ENCODE measurements around the gene TMEM61. TPM values are rescaled to one million over a fixed set of nuclear protein-coding genes. Genes with fewer than 3 reads are reported as not detected.

Gene TMEM61
- total RNA-seq, 1 experiment from 2014 or later = 0.95 TPM

DNA sequence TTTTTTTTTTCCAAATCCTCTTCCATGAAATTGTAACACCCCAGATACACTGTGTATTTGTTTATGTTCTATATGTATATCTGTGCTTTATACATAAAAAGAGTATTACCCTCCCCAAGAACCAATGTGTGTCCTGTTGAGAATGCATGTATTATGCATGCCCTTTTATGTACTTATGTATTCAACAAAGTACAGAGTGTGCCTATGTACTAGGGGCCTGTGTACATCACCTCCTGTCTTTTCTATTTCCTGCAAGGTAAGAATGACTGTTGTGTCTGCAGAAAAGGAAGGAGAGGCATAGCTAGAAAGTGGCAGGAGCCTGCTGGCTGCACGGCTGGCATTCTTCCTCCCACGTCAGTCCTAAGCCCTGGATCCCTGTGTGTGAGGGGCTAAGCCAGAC is 7.0 kb downstream of the TMEM61 start:
- BruUV-seq (replicated peaks) = no TSS peak
- no peaks in the 10 kb centered on the region for H3K9me2 ChIP-seq (replicated peaks; ENCODE audit: low read length)
- ChIA-PET POLR2A (ENCODE audit: unreplicated experiment) (no interaction called here), CTCF (no interaction called here)
- H4K20me1 ChIP-seq (ENCODE audit: low read length) = no peaks in the 10 kb centered on the region
- no peak for ATAC-seq
- no peak overlapping the region for H2AFZ ChIP-seq (ENCODE audit: low read length)
- DNase-seq = no peak
- no peaks in the 10 kb centered on the region for H3K4me1 ChIP-seq (ENCODE audit: insufficient read depth, low read length)
- TF ChIP-seq EZH2phosphoT487 (IDR thresholded peaks at IDR 0.05; ENCODE audit: borderline replicate concordance, low read length) = no peak
- no peak overlapping the region for H3K4me2 ChIP-seq (ENCODE audit: low read length)
- H3K9ac ChIP-seq (ENCODE audit: low read length) = no peak overlapping the region
- no peaks in the 10 kb centered on the region for H3F3A ChIP-seq (ENCODE audit: low read length, unreplicated experiment)
- H3K27me3 ChIP-seq (ENCODE audit: low read length) = no peaks in the 10 kb centered on the region
- no peaks in the 10 kb centered on the region for H3K79me2 ChIP-seq (ENCODE audit: low read length)
- H3K36me3 ChIP-seq (ENCODE audit: low read depth, low read length) = no peaks in the 10 kb centered on the region
- H3K9me3 ChIP-seq (ENCODE audit: low read length) = no peaks in the 10 kb centered on the region
- no peak overlapping the region for H3K27ac ChIP-seq (ENCODE audit: low read length)
- no peak overlapping the region for H3K4me3 ChIP-seq (ENCODE audit: low read length)
- intact Hi-C loops (cut with micrococcal nuclease) = no loop called here

DNA sequence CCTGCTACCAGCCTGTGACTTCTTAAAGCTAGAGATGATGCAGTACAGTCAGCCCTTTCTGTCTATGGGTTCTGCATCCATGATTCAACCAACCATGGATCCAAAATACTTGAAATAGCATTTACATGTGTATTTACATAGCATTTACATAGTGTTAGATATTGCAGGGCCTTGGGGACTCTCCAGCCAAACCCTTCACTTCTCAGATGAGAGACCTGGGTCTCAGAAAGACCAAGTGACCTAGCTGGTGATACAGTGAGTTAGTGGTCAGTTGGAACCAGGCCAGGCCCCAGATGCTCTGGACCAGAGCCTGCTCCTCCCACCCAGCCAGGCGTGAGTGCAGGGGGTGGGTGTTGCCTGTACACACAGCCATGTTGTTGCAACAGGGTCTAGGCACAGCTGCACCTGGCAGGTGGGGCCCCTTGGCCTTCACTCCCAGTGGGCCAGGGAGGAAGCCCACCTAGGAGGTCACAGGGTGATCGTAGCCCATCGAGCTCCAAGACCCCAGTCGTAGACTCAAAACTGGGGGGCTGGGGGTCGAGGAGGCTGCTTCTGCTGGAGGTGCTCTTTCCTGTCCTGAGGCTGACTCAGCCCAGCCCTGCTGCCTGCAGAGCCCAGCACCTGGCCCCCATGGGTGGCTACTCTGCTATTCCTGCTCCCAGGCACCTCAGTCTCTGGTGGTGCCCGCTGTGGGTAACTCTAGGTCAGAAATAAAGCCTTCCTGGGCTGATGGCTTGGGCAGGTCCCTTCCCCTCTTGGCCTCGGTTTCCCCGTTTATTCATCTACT is 7.7 kb downstream of the TMEM61 start:
- H3K36me3 ChIP-seq (ENCODE audit: low read depth, low read length) = no peaks in the 10 kb centered on the region
- CTCF ChIA-PET = no interaction called here
- H3K9me3 ChIP-seq (ENCODE audit: low read length) = no peaks in the 10 kb centered on the region
- no peaks in the 10 kb centered on the region for H3K79me2 ChIP-seq (ENCODE audit: low read length)
- H4K20me1 ChIP-seq (ENCODE audit: low read length) = no peaks in the 10 kb centered on the region
- TF ChIP-seq, protein P1, sequence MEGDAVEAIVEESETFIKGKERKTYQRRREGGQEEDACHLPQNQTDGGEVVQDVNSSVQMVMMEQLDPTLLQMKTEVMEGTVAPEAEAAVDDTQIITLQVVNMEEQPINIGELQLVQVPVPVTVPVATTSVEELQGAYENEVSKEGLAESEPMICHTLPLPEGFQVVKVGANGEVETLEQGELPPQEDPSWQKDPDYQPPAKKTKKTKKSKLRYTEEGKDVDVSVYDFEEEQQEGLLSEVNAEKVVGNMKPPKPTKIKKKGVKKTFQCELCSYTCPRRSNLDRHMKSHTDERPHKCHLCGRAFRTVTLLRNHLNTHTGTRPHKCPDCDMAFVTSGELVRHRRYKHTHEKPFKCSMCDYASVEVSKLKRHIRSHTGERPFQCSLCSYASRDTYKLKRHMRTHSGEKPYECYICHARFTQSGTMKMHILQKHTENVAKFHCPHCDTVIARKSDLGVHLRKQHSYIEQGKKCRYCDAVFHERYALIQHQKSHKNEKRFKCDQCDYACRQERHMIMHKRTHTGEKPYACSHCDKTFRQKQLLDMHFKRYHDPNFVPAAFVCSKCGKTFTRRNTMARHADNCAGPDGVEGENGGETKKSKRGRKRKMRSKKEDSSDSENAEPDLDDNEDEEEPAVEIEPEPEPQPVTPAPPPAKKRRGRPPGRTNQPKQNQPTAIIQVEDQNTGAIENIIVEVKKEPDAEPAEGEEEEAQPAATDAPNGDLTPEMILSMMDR (conservative IDR thresholded peaks at IDR 0.05; ENCODE audit: low read depth, low read length) = no peak
- TF ChIP-seq EZH2phosphoT487 (IDR thresholded peaks at IDR 0.05; ENCODE audit: borderline replicate concordance, low read length) = no peak
- TF ChIP-seq EZH2 (IDR thresholded peaks at IDR 0.05; ENCODE audit: low read length, unreplicated experiment) = no peak
- no peaks in the 10 kb centered on the region for H3K4me1 ChIP-seq (ENCODE audit: insufficient read depth, low read length)
- H2AFZ ChIP-seq (ENCODE audit: low read length) = no peak overlapping the region
- intact Hi-C loops (cut with micrococcal nuclease) = no loop called here
- no peak overlapping the region for H3K4me3 ChIP-seq (ENCODE audit: low read length)
- no peaks in the 10 kb centered on the region for H3F3A ChIP-seq (ENCODE audit: low read length, unreplicated experiment)
- DNase-seq = no peak
- H3K9me2 ChIP-seq (replicated peaks; ENCODE audit: low read length) = no peaks in the 10 kb centered on the region
- no TSS peak for BruUV-seq (replicated peaks)
- H3K4me2 ChIP-seq (ENCODE audit: low read length) = no peak overlapping the region
- no peak for ATAC-seq
- no peak overlapping the region for H3K9ac ChIP-seq (ENCODE audit: low read length)
- POLR2A ChIA-PET (ENCODE audit: unreplicated experiment) = no interaction called here
- no peaks in the 10 kb centered on the region for H3K27me3 ChIP-seq (ENCODE audit: low read length)
- H3K27ac ChIP-seq (ENCODE audit: low read length) = no peak overlapping the region

DNA sequence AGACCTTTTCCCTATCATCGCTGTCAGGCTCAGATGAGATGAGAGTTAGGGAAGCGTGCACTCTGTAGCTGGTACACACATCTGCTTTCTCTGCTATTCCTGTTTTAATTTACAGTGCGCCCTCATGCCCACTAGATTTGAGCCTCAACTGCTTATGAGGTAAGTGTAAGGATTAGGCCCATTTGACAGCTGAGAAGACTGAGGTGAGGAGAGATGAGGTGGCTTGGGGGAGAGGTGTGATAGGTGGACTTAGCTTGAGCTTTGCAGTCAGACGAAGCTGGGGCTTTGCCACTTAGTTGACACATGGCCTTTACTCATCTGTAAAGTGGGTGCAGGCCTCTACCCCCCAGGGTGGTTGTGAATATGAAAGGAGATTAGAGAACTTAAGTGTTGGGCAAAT is 8.5 kb downstream of the TMEM61 start:
- DNase-seq = no peak
- no peak overlapping the region for H3K4me2 ChIP-seq (ENCODE audit: low read length)
- no peaks in the 10 kb centered on the region for H3K79me2 ChIP-seq (ENCODE audit: low read length)
- no peak overlapping the region for H3K9ac ChIP-seq (ENCODE audit: low read length)
- ATAC-seq = no peak
- no peak overlapping the region for H2AFZ ChIP-seq (ENCODE audit: low read length)
- ChIA-PET CTCF (no interaction called here), POLR2A (ENCODE audit: unreplicated experiment) (no interaction called here)
- no peaks in the 10 kb centered on the region for H3K4me1 ChIP-seq (ENCODE audit: insufficient read depth, low read length)
- no peaks in the 10 kb centered on the region for H3K36me3 ChIP-seq (ENCODE audit: low read depth, low read length)
- intact Hi-C loops (cut with micrococcal nuclease) = no loop called here
- H3F3A ChIP-seq (ENCODE audit: low read length, unreplicated experiment) = no peaks in the 10 kb centered on the region
- no peak overlapping the region for H3K4me3 ChIP-seq (ENCODE audit: low read length)
- no TSS peak for BruUV-seq (replicated peaks)
- H4K20me1 ChIP-seq (ENCODE audit: low read length) = no peaks in the 10 kb centered on the region
- H3K9me2 ChIP-seq (replicated peaks; ENCODE audit: low read length) = no peaks in the 10 kb centered on the region
- TF ChIP-seq, protein P1 (conservative IDR thresholded peaks at IDR 0.05; ENCODE audit: low read depth, low read length) = no peak
- TF ChIP-seq EZH2 (IDR thresholded peaks at IDR 0.05; ENCODE audit: low read length, unreplicated experiment) (no peak), EZH2phosphoT487 (IDR thresholded peaks at IDR 0.05; ENCODE audit: borderline replicate concordance, low read length) (no peak)
- H3K27ac ChIP-seq (ENCODE audit: low read length) = no peak overlapping the region
- no peaks in the 10 kb centered on the region for H3K27me3 ChIP-seq (ENCODE audit: low read length)
- H3K9me3 ChIP-seq (ENCODE audit: low read length) = no peaks in the 10 kb centered on the region

Measured in PC-3 (cell line).